Naive thymus-derived CD8-positive, alpha-beta T cell (primary cell): ENCODE measurements around the gene SYT7. TPM values are rescaled to one million over a fixed set of nuclear protein-coding genes. Genes with fewer than 3 reads are reported as not detected.

ENCODE experiments used
- ATAC-seq, 2 donors: fragments of 150-1000 bp; cut with Tn5 transposase in 1 of 2; sonication (Bioruptor Pico), chemical (Tn5 transposase) in 1 of 2; 1 replicate in 1 of 2; 2 replicates in 1 of 2; pipeline ENCODE4 v1.10.0; 2021; ENCODE audit warnings: mild to moderate bottlenecking in 2 of 2, moderate library complexity in 2 of 2
- POLR2A ChIA-PET: fragments of 350-600 bp; sonication (Branson Sonifier 250); formaldehyde crosslinking; loops from one replicate; lab custom pipeline; 2021; ENCODE audit warnings: antibody characterized with exemption; lab: Charles Lee
- DNase-seq, 10 donors: peaks; one replicate each; pipeline versions ENCODE4 v3.0.0 to v3.0.0-alpha.2; 2020 to 2022
- H3K27ac Mint-ChIP-seq, 10 donors: one replicate each; pipeline ENCODE4 v1.8.0; 2020 to 2022; ENCODE audit warnings: mild to moderate bottlenecking in 10 of 10, mixed read lengths in 10 of 10, moderate library complexity in 4 of 10, inconsistent platforms in 1 of 10
- H3K27me3 Mint-ChIP-seq, 5 donors: one replicate each; pipeline ENCODE4 v1.8.0; 2021 to 2022; ENCODE audit warnings: mixed read lengths in 5 of 5
- H3K36me3 Mint-ChIP-seq, 3 donors: one replicate each; pipeline ENCODE4 v1.8.0; 2020 to 2022; ENCODE audit warnings: mixed read lengths in 3 of 3, mild to moderate bottlenecking in 2 of 3, inconsistent platforms in 1 of 3
- H3K4me1 Mint-ChIP-seq, 4 donors: one replicate each; pipeline ENCODE4 v1.8.0; 2021 to 2022; ENCODE audit warnings: mixed read lengths in 4 of 4
- H3K4me3 Mint-ChIP-seq, 10 donors: one replicate each; pipeline ENCODE4 v1.8.0; 2020 to 2022; ENCODE audit warnings: mild to moderate bottlenecking in 10 of 10, mixed read lengths in 10 of 10, moderate library complexity in 6 of 10, inconsistent platforms in 1 of 10
- H3K9me3 Mint-ChIP-seq, 9 donors: one replicate each; pipeline ENCODE4 v1.8.0; 2020 to 2022; ENCODE audit warnings: mixed read lengths in 9 of 9, mild to moderate bottlenecking in 3 of 9, inconsistent platforms in 1 of 9, moderate library complexity in 1 of 9
- polyA plus RNA-seq, 3 donors: library from polyadenylated mRNA; unstranded; fragments of 300-500 nt; fragmentation: Illumina TruSeq; gene quantifications; one replicate each; pipeline ENCODE4 v1.2.3, GENCODE V29; 2021
- total RNA-seq, 8 experiments: library from RNA in 2 of 8; stranded (reverse) in 2 of 8; gene quantifications; one replicate each; pipeline ENCODE4 v1.2.3 and lab custom pipeline; 2021 to 2026

Gene SYT7
- total and polyA plus RNA-seq, 5 experiments from 2014 or later: 0.06 TPM; not detected in 4

GRCh38 chr11:61555978-61556377 lies 24.9 kb downstream of the SYT7 start:
- Mint-ChIP-seq H3K4me3 (peak overlapping the region in 1 of 10 donors; percentile 36), H3K4me1 (peaks cover 7 to 18% (median 12%) of the 10 kb centered on the region in 4 donors), H3K9me3 (no peaks in the 10 kb centered on the region), H3K27me3 (peaks cover 40 to 93% (median 58%) of the 10 kb centered on the region in 5 donors), H3K36me3 (peaks cover 0 to 2% (median 0%) of the 10 kb centered on the region in 3 donors), H3K27ac (no peak overlapping the region)
- ATAC-seq (no peak), DNase-seq (no peak)
- POLR2A ChIA-PET: no interaction called here

- POLR2A ChIA-PET: no interaction called here
- H3K36me3 Mint-ChIP-seq: peaks cover 0 to 2% (median 0%) of the 10 kb centered on the region in 3 donors
- no peak overlapping the region for H3K27ac Mint-ChIP-seq
- no peaks in the 10 kb centered on the region for H3K9me3 Mint-ChIP-seq
- H3K4me3 Mint-ChIP-seq: peak overlapping the region in 4 of 10 donors; percentile 23 to 49 (median 39)
- peaks cover 7 to 18% (median 12%) of the 10 kb centered on the region in 4 donors for H3K4me1 Mint-ChIP-seq
- H3K27me3 Mint-ChIP-seq: peaks cover 38 to 93% (median 62%) of the 10 kb centered on the region in 5 donors
- no peak for DNase-seq
- peak; percentile 30 to 33 for ATAC-seq
These were observed 25.6 kb downstream of the SYT7 start for GRCh38 chr11:61555051-61555969.

GRCh38 chr11:61554172-61554988 lies 26.5 kb downstream of the SYT7 start:
- POLR2A ChIA-PET: no interaction called here
- Mint-ChIP-seq H3K4me3 (peak overlapping the region in 5 of 10 donors; percentile 8 to 51 (median 38)), H3K9me3 (no peaks in the 10 kb centered on the region), H3K27ac (no peak overlapping the region), H3K36me3 (peaks cover 0 to 2% (median 0%) of the 10 kb centered on the region in 3 donors), H3K27me3 (peaks cover 35 to 92% (median 62%) of the 10 kb centered on the region in 5 donors), H3K4me1 (peaks cover 7 to 18% (median 12%) of the 10 kb centered on the region in 4 donors)
- DNase-seq (no peak), ATAC-seq (peak in 1 of 2 donors; percentile 33)

GRCh38 chr11:61553373-61554171 lies 27.3 kb downstream of the SYT7 start:
- Mint-ChIP-seq H3K36me3 (peaks cover 0 to 2% (median 0%) of the 10 kb centered on the region in 3 donors), H3K9me3 (no peaks in the 10 kb centered on the region), H3K4me1 (peaks cover 7 to 18% (median 12%) of the 10 kb centered on the region in 4 donors), H3K27me3 (peaks cover 30 to 92% (median 57%) of the 10 kb centered on the region in 5 donors), H3K4me3 (peak overlapping the region in 1 of 10 donors; percentile 23), H3K27ac (peak overlapping the region in 2 of 10 donors; percentile 3 to 74)
- ATAC-seq (no peak), DNase-seq (no peak)
- POLR2A ChIA-PET: no interaction called here

GRCh38 chr11:61552108-61552635 lies 28.7 kb downstream of the SYT7 start:
- H3K27ac Mint-ChIP-seq: peak overlapping the region in 2 of 10 donors; percentile 54 to 82
- H3K36me3 Mint-ChIP-seq: peaks cover 0 to 2% (median 0%) of the 10 kb centered on the region in 3 donors
- ATAC-seq (no peak), DNase-seq (no peak)
- no peaks in the 10 kb centered on the region for H3K9me3 Mint-ChIP-seq
- H3K27me3 Mint-ChIP-seq: peaks cover 25 to 95% (median 63%) of the 10 kb centered on the region in 5 donors
- H3K4me1 Mint-ChIP-seq: peaks cover 7 to 18% (median 13%) of the 10 kb centered on the region in 4 donors
- POLR2A ChIA-PET: no interaction called here
- no peak overlapping the region for H3K4me3 Mint-ChIP-seq

GRCh38 chr11:61551634-61552033 lies 29.2 kb downstream of the SYT7 start:
- Mint-ChIP-seq H3K4me3 (no peak overlapping the region), H3K36me3 (peaks cover 0 to 2% (median 0%) of the 10 kb centered on the region in 3 donors), H3K9me3 (no peaks in the 10 kb centered on the region), H3K27me3 (peaks cover 23 to 92% (median 60%) of the 10 kb centered on the region in 5 donors), H3K27ac (no peak overlapping the region), H3K4me1 (peaks cover 7 to 20% (median 13%) of the 10 kb centered on the region in 4 donors)
- DNase-seq: no peak
- no peak for ATAC-seq
- POLR2A ChIA-PET: no interaction called here

- Mint-ChIP-seq H3K36me3 (peaks cover 0 to 2% (median 0%) of the 10 kb centered on the region in 3 donors), H3K4me3 (no peak overlapping the region), H3K4me1 (peaks cover 4 to 19% (median 13%) of the 10 kb centered on the region in 4 donors), H3K27ac (peak overlapping the region in 1 of 10 donors; percentile 9), H3K27me3 (peaks cover 20 to 86% (median 54%) of the 10 kb centered on the region in 5 donors), H3K9me3 (no peaks in the 10 kb centered on the region)
- DNase-seq (no peak), ATAC-seq (no peak)
- POLR2A ChIA-PET: no interaction called here
These were observed 30.1 kb downstream of the SYT7 start for GRCh38 chr11:61550665-61551227.

- Mint-ChIP-seq H3K4me3 (no peak overlapping the region), H3K27ac (no peak overlapping the region), H3K9me3 (no peaks in the 10 kb centered on the region), H3K4me1 (peaks cover 4 to 21% (median 13%) of the 10 kb centered on the region in 4 donors), H3K36me3 (peaks cover 0 to 2% (median 0%) of the 10 kb centered on the region in 3 donors), H3K27me3 (peaks cover 20 to 88% (median 57%) of the 10 kb centered on the region in 5 donors)
- ATAC-seq: no peak
- POLR2A ChIA-PET: no interaction called here
- DNase-seq: no peak
These were observed 31.0 kb downstream of the SYT7 start for GRCh38 chr11:61549662-61550568.

- DNase-seq (no peak), ATAC-seq (no peak)
- H3K27me3 Mint-ChIP-seq: peaks cover 16 to 88% (median 55%) of the 10 kb centered on the region in 5 donors
- POLR2A ChIA-PET: no interaction called here
- H3K36me3 Mint-ChIP-seq: no peaks in the 10 kb centered on the region
- H3K4me1 Mint-ChIP-seq: peaks cover under 1 to 15% (median 10%) of the 10 kb centered on the region in 4 donors
- no peak overlapping the region for H3K4me3 Mint-ChIP-seq
- H3K9me3 Mint-ChIP-seq: no peaks in the 10 kb centered on the region
- no peak overlapping the region for H3K27ac Mint-ChIP-seq
These were observed 31.7 kb downstream of the SYT7 start for GRCh38 chr11:61549177-61549576.

- DNase-seq: no peak
- ATAC-seq: no peak
- no peak overlapping the region for H3K4me3 Mint-ChIP-seq
These were observed 33.6 kb downstream of the SYT7 start for GRCh38 chr11:61547246-61547645.

More at GRCh38 chr11:61547246-61547645, 33.6 kb downstream of the SYT7 start:
- Mint-ChIP-seq H3K4me1 (peaks cover 0 to 7% (median 4%) of the 10 kb centered on the region in 4 donors), H3K27me3 (peaks cover 4 to 74% (median 44%) of the 10 kb centered on the region in 5 donors), H3K9me3 (no peaks in the 10 kb centered on the region), H3K36me3 (no peaks in the 10 kb centered on the region), H3K27ac (no peak overlapping the region)
- POLR2A ChIA-PET: no interaction called here
